Measurements from ENCODE around the gene GPR12.
"Not testable (repeated sequence)": the region's sequence is repeated elsewhere in the genome, so short reads cannot be mapped to it uniquely, and the experiment has no call there.

The GPR12 gene

DNA sequence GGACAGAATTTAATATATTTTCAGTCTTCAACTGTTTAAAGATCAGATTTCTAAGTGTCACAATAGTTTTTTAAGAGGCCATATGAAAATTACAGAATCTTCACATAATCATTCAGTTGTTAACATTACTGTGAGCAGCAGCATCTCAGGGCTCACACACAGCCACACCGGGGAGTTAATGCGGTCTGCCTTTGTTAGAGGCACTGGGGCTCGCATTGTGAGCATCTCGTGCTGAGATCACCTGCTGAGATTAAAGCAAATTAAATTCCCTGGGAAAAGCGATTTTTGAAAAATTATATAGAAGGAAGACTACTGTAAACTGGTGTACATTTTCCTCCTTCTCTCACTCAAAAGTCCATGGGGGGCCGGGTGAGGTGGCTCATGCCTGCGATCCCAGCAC lies 16.6 kb downstream of the GPR12 start:
- DNase-seq, result no peak

DNA sequence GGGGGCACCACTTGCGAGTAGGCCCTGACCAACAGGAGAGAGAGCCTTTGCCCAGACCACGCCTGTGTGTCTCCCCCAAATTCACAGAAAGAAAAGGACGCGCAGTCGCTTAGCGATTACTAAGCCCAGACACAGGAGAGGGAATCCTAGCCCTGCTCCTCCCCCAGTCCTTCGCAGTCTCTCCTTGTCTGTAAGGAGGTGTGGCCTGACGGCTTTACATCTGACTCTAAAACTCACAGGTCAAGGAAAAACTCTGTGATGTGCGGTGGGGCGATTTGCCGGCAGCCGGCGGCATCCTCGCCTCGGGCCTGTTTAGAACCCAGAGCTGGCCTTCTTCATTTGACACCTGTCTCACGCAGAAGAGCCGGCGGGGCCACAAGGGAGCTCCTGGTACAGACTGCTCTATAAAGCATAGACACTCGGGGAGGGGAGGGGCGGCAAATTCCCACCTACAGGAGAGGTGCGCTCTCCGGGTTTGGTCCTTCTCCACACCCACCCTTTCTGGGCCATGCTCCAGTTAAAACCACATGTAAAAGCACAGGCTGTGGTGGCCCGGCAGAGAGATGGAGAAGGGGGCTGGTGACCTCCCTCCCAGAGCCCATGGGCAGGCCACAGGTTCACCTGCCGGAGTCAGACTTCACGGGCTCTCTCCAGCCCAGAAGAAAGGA lies 17.8 kb downstream of the GPR12 start:
- no peak for DNase-seq

DNA sequence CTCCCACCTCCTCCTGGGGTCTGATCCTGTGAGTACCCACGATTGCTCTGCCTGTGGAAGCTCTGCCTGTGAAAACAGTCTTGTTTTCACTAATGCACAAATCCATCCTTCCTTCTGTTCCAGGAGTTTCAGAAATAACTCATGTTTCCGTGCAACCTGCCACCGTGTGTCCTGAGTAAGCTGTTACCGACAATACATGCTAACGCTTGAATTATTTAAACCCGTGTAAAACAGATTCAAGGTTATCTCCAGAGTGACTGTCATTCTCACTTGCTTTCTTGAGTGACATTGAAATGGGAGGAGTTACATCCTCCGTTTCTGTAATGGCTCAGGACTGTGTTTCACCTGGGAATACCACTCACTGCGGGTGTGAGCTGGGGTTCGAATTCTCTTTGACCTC lies 24.9 kb downstream of the GPR12 start:
- DNase-seq, result no peak

DNA sequence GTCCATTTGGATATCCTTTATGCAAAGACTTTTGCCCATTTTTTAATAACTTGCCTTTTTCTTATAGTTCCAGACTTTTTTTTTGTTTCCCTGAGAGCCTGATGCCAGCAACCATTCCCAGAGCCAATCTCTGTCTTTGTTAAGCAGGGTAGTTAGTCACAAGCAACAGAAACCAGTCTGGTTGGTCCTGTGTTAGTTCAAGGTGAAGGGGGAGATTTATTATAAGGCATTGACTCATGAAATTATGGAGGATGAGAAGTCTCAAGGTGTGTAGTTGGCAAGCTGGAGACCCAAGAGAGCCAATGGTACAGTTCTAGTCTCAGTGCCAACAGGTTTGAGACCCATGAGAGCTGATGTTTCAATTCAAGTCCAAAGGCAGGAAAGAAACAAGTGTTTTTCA lies 33.0 kb downstream of the GPR12 start:
- no peak for DNase-seq

DNA sequence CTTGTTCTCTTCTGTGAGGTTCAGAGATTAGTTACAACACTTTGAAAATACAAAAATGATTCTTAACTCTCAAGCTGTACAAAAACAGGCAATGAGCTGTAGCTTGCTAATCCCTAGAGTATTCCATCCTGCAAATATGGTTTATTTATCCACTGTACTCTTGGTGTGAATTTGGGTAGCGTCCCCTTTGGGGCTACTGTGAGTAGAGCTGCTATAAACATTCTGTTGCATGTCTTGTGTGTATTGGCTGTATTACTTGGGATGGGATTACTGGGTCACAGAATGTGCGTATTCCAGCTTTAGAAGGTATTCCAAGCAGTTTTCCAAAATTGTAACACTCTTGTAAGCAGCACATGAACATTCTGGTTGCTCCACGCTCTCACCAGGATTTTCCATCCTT lies 33.5 kb downstream of the GPR12 start:
- no peak for DNase-seq

DNA sequence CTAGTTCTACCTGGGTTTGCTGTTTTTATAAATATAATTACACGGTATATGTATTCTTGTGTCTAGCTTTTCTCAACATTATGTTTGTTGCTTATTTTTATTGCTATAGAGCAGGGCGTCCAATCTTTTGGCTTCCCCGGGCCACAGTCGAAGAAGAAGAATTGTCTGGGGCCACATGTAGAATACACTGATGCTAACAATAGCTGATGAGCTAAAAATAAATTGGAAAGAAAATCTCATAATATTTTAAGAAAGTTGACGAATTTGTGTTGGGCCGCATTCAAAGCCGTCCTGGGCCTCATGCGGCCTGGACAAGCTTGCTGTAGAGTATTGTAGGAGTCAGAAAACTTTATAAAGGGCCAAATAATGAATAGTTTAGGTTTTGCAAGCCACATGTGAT lies 33.9 kb downstream of the GPR12 start:
- no peak for DNase-seq

DNA sequence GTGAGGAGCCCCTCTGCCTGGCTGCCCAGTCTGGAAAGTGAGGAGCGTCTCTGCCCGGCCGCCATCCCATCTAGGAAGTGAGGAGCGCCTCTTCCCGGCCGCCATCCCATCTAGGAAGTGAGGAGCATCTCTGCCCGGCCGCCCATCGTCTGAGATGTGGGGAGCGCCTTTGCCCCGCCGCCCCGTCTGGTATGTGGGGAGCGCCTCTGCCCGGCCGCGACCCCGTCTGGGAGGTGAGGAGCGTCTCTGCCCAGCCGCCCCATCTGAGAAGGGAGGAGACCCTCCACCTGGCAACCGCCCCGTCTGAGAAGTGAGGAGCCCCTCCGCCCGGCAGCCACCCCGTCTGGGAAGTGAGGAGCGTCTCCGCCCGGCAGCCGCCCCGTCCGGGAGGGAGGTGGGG lies 37.0 kb downstream of the GPR12 start:
- not testable (repeated sequence) for DNase-seq

DNA sequence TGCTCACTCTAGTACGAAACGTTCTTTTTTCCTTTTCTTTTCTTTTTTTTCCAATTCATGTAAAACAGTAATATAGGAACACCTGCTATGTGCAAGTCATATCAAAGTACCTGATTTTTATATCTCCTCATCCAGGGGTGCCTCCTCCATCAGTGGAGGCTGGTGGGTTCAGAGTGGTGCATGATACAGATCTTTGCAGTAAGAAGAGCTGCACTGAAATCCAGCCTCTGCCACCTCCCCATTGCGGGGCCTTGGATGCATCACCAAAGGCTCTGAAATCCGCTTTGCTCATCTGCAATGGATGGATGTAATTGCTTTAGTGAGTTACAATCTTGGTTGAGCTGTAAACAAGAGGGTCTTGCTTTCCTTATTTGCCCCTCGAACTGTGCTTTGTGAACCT lies 38.3 kb downstream of the GPR12 start:
- no peak for DNase-seq

DNA sequence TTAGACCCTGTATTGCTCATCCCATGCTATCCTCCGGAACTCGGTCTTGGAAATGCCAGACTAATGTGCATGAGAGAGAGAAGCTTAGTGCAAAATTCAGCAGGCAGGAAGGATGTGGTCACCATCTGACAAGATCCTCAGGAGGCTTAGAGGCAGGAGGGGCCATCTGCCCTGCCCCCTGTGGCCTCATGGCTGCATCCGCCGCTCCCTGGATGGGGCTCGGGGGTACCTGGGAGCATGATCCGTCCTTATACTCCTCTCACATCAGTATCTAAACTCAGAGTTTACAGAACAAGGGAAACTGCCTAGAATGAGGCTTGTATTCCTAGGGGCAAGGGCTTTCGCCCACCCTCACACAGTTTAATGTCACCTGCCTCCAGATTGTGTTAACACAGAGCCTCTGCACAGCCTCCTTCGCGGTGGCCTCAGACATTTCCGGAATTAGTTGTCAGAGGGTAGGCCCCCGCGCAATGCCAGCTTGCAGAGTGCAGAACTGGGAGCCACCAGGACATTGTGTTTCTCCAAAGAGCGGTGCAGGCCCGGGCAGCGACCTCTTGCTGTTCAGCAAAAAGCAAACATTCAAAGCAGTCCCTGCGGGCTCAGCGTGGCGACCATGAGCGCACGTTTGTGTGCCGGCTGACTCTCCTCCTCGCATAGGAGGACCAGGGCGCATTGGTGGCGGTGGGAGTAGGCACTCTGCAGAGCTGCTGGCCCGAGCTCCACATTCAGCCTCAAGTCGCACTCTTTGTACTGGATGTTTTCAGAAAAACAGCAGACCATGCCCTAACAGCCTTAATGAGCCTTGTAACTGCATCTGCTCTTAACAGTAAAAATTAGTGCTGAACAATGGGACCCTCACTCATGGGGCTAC lies 39.1 kb downstream of the GPR12 start:
- peak in 1 of 2 donors; percentile 0 for DNase-seq

DNA sequence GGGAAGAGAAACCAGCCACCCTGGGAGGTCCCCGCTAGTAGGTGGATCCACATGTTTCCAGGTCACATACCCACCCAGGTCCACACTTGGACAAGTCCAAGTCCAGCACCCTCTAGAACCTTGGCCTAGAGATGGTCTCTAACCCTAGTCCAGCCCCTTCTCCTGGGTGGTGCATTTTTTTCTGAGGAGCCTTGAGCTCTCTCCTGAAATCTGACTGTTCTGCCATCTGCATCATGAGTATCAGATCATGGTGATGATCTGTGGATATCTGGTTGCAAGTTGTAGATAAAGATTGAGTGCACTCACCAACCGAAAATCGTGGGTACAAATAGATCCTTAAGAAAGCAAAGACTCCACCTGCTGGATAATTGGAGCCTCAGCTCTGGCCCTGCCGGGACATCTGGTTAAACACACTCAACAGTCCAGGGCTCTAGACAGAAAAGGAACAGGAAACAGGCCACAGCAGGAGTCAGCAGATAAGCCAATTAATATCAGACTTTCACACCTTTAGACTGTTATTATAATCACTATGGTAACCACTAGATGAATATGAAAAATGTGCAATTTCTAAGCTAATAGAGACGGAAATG lies 41.1 kb downstream of the GPR12 start:
- DNase-seq, result no peak

DNA sequence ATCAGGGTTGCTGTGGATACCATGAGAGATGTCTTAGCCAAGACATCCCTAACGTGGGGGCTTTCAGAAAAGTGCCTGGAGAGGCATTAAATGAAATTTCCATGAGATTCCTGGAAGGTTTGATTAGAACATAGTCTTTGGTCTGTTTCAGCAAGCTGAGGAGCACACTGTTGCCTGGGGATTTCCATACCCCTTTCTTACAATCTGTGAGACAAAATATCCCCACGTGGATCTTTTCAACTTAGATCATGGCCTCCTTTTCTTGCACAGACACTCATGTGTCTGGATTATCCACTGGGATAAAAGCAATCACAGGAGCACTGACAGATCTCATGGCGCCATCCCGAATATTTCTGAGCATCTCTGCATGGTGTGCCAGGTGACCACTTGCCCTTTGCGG lies 41.7 kb downstream of the GPR12 start:
- DNase-seq, result no peak

DNA sequence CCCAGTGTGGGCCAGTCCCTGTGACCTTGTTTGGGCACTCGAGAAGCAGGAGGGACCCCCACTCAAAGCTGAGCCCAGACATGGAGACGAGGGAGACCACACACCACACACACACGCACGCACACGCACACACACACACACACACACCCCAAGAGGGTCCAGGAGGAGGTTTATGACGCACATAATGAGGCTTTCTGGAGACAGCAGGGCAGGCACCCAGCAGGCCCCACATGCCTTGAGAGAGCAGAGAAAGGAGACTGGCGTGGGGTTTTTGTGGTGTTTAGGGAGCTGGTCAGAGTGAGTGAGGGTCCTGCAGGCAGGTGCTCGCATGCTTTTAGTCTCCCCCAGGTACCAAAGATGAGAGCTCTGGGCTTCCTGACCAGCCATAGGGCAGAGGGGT lies 42.4 kb downstream of the GPR12 start:
- no peak for DNase-seq

DNA sequence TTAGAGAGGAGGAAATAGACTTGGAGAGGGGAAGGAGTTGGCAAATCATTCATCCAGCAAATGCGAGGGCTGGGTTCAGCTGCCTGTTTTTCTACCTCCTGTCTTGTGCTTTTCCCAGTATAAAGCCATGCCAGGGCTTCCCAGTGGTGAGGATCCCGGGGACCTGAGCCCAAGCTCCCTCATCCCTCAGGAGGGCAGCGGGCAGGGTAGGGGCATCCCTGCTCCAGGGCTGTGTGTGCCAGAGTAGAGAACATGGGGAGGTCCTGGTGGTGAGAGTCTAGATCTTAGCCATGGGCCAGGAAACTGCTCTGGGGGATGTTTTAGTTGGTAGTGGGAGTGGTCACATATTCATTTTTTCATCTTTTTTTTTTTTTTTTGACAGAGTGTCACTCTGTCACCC lies 43.6 kb downstream of the GPR12 start:
- DNase-seq, result no peak

DNA sequence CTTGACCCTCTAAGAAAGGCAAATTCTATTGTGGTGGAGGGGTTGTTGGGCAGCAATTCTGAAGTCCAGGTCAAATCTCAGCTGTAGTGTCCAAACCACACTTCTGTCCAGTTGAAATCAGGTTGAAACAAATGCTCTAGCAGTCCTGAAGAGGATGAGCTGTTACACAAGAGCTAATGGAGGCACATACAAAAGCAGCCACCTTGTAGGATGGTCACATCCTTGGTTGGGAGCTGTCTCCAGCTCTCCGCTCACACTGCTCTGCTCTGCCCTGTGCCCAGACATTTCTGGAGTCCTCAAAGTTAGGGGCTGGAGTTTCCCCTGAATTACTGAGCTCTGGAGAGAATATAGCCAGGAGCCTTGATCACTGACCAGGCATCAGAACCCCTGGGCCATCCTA lies 47.2 kb downstream of the GPR12 start:
- no peak for DNase-seq

DNA sequence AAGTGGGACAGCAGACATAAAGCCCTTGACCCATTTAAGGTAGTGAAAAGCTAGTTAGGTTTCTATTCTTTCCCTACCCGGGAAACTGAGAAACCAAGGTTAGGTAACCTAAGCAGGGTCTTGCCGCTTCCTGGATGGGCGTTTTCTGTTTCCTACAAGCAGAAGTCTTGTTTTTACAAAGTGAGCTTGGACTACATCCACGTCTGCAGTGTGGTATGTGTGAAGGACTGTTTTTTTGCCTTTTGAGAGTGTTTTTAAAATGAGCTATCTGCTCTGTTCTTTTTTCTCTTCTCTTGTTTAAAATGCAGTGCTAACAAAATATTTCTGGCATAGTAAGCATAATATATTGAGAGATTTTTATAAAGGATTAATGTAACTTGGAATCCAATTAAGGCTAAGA lies 49.4 kb downstream of the GPR12 start:
- DNase-seq, result no peak

DNA sequence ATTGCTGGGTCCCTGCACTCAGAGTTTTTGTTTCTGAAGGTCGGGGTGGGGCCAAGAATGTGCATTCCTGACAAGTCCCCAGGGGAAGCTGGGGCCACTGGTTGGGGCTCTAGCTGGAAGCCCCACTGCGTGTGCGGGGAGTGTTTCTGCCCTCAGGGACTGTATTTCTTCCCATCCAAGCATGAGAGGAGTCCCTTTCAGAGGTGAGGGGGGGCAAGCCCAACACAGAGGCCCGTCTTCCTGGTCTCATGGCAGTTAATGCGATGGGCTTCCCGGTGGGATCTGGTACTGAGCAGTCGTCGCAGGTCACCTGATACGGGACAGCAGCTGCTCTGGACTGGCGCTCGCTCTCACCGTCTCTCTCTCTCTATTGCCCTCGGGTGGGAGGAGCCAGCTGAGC lies 50.4 kb downstream of the GPR12 start:
- DNase-seq, result no peak

DNA sequence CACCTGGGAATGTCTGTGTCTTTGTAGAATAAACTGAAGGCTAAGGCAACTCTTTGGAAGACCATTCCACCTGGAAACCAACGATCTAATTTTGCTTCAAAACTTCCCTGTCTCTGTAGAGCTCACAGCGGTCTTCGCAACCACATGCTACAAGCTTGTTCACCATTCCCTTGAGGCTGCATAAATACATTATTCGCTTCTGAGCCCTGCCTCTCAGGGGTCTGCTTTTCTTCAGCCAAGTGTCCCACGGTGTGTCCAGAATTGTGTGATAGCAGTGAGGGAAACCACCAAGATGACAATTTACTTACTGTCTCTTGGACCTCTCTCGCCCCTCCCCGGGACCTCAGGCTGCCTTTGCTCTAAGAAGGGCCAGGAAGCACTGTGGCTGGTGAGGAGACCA lies 51.1 kb downstream of the GPR12 start:
- DNase-seq, result no peak

DNA sequence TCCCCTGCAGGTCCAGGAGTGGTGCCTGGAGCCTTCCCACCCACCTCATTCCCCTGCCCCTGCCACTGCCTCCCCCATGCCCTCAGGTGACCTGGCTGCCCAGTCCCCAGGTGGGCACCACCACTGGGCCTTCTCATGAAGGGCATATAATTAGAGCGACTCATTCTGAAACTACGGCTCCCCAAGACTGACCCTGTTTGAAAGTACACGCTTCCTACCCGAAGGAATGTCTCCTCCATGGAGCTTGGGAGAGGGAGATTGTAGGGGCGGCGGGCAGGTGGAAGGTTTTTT lies 52.6 kb downstream of the GPR12 start:
- no peak for DNase-seq

DNA sequence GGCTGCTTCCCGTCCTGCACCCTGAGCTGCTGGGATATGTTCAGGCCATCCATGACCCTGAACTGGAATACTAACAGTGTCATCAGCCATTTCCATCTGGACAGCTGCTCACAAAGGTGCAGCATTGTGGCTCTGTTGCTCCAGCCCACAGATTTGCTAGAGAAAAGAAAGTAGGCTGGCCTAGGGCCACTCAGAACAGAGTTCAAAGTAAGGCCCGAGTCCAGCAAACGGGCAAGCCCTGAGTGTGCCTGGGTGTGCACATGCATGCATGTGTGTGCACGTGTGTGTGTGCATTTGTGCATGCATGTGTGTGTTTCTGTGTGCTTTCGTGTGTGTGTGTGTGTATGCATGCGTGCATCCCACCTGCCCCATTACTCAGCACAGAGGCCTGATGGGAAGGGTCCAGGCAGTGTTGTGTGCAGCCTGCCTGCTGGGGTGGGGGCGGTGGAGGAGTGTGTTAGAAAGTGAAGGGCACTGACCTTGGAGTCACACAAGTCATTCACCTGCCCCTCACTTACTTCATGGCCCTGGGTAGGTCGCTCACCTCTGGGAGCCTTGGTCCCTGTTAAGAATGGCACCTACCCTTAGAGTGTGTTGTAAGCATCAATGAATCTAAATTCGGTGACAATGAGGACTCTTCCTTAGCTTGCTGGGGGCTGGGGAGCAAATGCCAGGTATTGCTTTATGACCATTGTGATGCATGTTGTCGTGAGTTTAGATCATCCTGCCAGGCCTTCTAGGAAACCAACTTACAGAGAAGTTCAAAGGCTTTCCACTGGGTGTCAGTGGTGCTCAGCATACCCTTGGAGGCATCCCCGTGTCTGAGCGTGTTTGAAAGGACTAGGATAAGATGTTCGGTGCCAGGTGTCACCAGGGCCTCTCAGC lies 53.2 kb downstream of the GPR12 start:
- peak; percentile 7 to 8 for DNase-seq

DNA sequence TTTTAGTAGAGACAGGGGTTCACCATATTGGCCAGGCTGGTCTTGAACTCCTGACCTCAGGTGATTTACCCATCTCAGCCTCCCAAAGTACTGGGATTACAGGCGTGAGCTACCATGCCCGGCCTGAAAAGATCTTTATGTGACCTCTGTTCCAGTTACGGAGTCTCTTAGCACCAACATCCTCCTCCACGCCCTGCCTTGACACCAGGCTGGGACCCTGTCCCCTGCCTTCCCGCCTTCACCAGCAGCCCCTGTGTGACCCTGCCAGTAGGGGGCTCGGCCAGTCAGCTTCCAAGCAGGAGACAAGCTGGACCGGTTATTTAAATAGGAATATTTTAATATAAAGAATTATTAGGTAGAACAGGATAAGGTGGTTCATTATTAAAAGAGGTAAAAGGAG lies 54.2 kb downstream of the GPR12 start:
- no peak for DNase-seq

DNA sequence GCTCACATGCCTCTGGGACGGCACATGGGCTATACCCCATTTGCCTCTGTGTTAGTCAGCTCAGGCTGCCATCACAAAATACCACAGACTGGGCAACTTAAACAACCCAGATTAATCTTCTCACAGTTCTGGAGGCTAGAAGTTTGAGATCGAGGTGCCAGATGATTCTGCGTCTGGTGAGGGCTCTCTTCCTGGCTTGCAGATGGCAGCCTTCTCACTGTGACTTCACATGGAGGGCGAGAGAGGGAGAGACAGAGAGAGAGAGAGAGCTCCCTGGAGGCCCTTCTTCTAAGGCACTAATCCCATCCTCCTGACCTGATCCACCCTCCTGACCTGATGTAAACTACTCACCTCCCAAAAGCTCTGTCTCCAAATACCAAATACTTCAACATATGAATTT lies 55.0 kb downstream of the GPR12 start:
- no peak for DNase-seq
